ENCODE measurements around the gene FAM83E. TPM values are rescaled to one million over a fixed set of nuclear protein-coding genes. Genes with fewer than 3 reads are reported as not detected.

FAM83E gene
- total RNA-seq, 1 experiment from 2014 or later: 12.3 TPM

DNA sequence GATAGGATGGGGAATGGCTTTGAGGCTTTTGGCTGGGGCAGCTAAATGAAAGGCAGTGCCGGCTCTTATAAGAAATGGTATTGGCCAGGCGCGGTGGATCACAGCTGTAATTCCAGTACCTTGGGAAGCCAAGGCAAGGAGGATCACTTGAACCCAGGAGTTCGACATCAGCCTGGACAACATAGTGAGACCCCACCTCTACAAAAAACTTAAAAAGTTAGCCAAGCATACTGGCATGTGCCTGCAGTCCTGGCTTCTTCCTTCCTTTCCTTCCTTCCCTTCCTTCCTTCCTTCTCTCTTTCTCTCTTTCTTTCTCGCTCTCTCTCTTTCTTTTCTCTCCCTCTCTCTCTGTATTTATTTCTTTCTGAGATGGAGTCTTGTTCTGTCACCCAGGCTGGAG is 28.0 kb upstream of the FAM83E start:
- Histone ChIP-seq H3K27me3 (ENCODE audit: insufficient read depth, low read depth) (no peaks in the 10 kb centered on the region), H4K20me1 (ENCODE audit: insufficient read depth) (no peaks in the 10 kb centered on the region), H3K4me3 (no peak overlapping the region), H3K9me2 (ENCODE audit: insufficient read depth) (no peaks in the 10 kb centered on the region), H3K9me3 (ENCODE audit: insufficient read depth, low read depth) (no peaks in the 10 kb centered on the region), H3K4me1 (replicated peaks; ENCODE audit: insufficient read depth) (peaks cover 24% of the 10 kb centered on the region), H3F3A (ENCODE audit: insufficient read depth, low read depth) (peaks cover 25% of the 10 kb centered on the region), H3K27ac (no peak overlapping the region), H2AFZ (no peak overlapping the region), H3K36me3 (ENCODE audit: low read depth) (no peaks in the 10 kb centered on the region), H3K4me2 (no peak overlapping the region), H3K79me2 (ENCODE audit: low read depth) (no peaks in the 10 kb centered on the region)
- intact Hi-C loops (cut with micrococcal nuclease; ENCODE audit: unreplicated experiment): loop anchor here (10.0 kb wide), 1 partner anchor 352 kb away; the partner anchor contains the start of genes GYS1 and RUVBL2
- DNase-seq: no peak
- ChIA-PET POLR2A (ENCODE audit: unreplicated experiment) (interaction anchor here (0.6 kb wide), 1 partner anchor 229 kb away, joined by 3 read pairs; no protein-coding TSS in a partner anchor), CTCF (interaction anchor here (0.6 kb wide), 1 partner anchor 184 kb away, joined by 4 read pairs; no protein-coding TSS in a partner anchor)
- BruUV-seq (replicated peaks): no TSS peak
- no peak for TF ChIP-seq EZH2 (IDR thresholded peaks at IDR 0.05; ENCODE audit: low read depth)
- TF ChIP-seq, protein P1, sequence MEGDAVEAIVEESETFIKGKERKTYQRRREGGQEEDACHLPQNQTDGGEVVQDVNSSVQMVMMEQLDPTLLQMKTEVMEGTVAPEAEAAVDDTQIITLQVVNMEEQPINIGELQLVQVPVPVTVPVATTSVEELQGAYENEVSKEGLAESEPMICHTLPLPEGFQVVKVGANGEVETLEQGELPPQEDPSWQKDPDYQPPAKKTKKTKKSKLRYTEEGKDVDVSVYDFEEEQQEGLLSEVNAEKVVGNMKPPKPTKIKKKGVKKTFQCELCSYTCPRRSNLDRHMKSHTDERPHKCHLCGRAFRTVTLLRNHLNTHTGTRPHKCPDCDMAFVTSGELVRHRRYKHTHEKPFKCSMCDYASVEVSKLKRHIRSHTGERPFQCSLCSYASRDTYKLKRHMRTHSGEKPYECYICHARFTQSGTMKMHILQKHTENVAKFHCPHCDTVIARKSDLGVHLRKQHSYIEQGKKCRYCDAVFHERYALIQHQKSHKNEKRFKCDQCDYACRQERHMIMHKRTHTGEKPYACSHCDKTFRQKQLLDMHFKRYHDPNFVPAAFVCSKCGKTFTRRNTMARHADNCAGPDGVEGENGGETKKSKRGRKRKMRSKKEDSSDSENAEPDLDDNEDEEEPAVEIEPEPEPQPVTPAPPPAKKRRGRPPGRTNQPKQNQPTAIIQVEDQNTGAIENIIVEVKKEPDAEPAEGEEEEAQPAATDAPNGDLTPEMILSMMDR (conservative IDR thresholded peaks at IDR 0.05): no peak

DNA sequence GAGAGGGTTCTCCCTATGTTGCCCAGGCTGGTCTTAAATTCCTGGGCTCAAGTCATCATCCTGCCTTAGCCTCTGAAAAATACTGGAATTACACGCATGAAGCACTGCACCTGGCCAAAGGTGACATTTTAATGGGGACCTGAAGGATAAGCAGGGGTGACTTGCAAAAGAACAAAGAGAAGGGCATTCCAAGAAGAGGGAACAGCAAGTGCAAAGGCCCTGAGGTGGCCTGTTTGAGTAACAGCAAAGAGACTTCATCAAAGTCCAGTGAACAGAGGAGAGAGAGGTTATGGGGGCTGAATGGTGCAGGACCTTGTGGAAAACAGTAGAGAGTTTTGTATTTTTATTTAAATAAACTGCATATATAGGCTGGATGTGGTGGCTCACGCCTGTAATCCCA is 27.0 kb upstream of the FAM83E start:
- ChIA-PET POLR2A (ENCODE audit: unreplicated experiment) (no interaction called here), CTCF (no interaction called here)
- no peaks in the 10 kb centered on the region for H3K9me3 ChIP-seq (ENCODE audit: insufficient read depth, low read depth)
- no TSS peak for BruUV-seq (replicated peaks)
- intact Hi-C loops (cut with micrococcal nuclease; ENCODE audit: unreplicated experiment): loop anchor here (10.0 kb wide), 1 partner anchor 353 kb away; the partner anchor contains the start of genes GYS1 and RUVBL2
- H3K79me2 ChIP-seq (ENCODE audit: low read depth): no peaks in the 10 kb centered on the region
- H3K27ac ChIP-seq: no peak overlapping the region
- no peaks in the 10 kb centered on the region for H3K36me3 ChIP-seq (ENCODE audit: low read depth)
- peaks cover 25% of the 10 kb centered on the region for H3F3A ChIP-seq (ENCODE audit: insufficient read depth, low read depth)
- no peak overlapping the region for H3K4me2 ChIP-seq
- H3K4me1 ChIP-seq (replicated peaks; ENCODE audit: insufficient read depth): peaks cover 24% of the 10 kb centered on the region
- H2AFZ ChIP-seq: no peak overlapping the region
- no peak overlapping the region for H3K4me3 ChIP-seq
- no peak for TF ChIP-seq EZH2 (IDR thresholded peaks at IDR 0.05; ENCODE audit: low read depth)
- TF ChIP-seq, protein P1 (conservative IDR thresholded peaks at IDR 0.05): no peak
- no peaks in the 10 kb centered on the region for H4K20me1 ChIP-seq (ENCODE audit: insufficient read depth)
- H3K27me3 ChIP-seq (ENCODE audit: insufficient read depth, low read depth): no peaks in the 10 kb centered on the region
- H3K9me2 ChIP-seq (ENCODE audit: insufficient read depth): no peaks in the 10 kb centered on the region
- no peak for DNase-seq

DNA sequence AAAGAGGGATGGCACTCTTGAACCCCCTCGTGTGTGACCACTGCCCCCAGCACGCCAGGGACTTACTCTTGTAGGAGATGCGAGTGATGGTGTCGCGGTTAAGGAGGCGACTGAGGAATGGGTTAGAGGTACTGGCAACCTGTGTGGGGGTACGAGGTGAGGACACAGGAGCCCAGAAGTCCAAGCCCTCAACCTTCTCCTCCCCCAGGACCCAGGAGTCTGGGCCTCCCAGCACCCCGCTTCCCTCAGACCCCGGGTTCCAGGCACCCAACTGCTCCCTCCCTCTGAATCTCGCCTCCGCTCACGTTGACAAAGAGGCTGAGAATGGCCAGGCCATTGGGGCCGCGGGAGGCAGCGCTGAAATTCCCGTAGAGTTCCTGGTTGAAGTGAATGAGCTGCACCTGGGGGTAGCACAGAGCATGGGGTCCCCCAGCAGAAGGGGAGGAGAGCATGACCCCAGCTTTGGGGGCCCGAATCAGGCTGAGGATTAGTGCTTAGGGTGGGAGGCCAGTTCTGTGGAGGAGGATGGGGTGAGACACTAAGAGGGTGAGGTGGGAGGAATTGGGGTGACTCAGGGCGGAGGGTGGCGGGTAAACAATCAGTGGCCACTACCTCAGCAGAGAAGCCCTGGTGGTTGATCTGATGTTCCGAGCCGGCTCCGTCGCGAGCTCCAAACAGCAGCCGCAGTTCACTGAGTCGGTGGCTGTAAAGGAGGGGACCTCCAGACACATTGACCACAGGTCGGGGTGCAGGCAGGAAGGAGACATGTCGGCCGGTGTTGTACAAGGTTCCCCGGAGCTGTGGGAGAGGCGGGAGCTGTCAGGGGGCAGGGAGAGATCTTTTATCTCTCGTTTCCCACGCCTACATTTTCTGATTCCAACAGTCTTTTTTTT is 24.9 kb upstream of the FAM83E start:
- Histone ChIP-seq H3K4me3 (peak overlapping the region; percentile 39; the same call in 1 of the 2 replicates), H3K79me2 (ENCODE audit: low read depth) (peaks cover 11% of the 10 kb centered on the region), H3K9me2 (ENCODE audit: insufficient read depth) (no peaks in the 10 kb centered on the region), H3K27ac (no peak overlapping the region), H3K36me3 (ENCODE audit: low read depth) (no peaks in the 10 kb centered on the region), H3K9me3 (ENCODE audit: insufficient read depth, low read depth) (no peaks in the 10 kb centered on the region), H3K27me3 (ENCODE audit: insufficient read depth, low read depth) (no peaks in the 10 kb centered on the region), H3K4me1 (replicated peaks; ENCODE audit: insufficient read depth) (peaks cover 17% of the 10 kb centered on the region), H4K20me1 (ENCODE audit: insufficient read depth) (no peaks in the 10 kb centered on the region), H3K4me2 (peak overlapping the region; percentile 69), H3F3A (ENCODE audit: insufficient read depth, low read depth) (peaks cover 28% of the 10 kb centered on the region), H2AFZ (peak overlapping the region; percentile 64; the same call in 1 of the 2 replicates)
- no TSS peak for BruUV-seq (replicated peaks)
- intact Hi-C loops (cut with micrococcal nuclease; ENCODE audit: unreplicated experiment): loop anchor here (5.0 to 10.0 kb wide), 3 partner anchors 98 to 355 kb away; partner anchors contain the start of genes GYS1 and RUVBL2
- no peak for TF ChIP-seq EZH2 (IDR thresholded peaks at IDR 0.05; ENCODE audit: low read depth)
- TF ChIP-seq, protein P1 (conservative IDR thresholded peaks at IDR 0.05): no peak
- peak in 1 of 2 experiments; percentile 48 for DNase-seq
- ChIA-PET CTCF (interaction anchor here (0.5 to 0.6 kb wide), 2 partner anchors 13 to 353 kb away, joined by 3 to 4 read pairs; partner anchors contain the start of gene GYS1), POLR2A (ENCODE audit: unreplicated experiment) (interaction anchor here (0.5 kb wide), 1 partner anchor 32 kb away, joined by 3 read pairs; no protein-coding TSS in a partner anchor)

Data from PC-9 (cell line).